ENCODE results near the gene SWT1. TPM values are rescaled to one million over a fixed set of nuclear protein-coding genes. Genes with fewer than 3 reads are reported as not detected.

The SWT1 gene
- total RNA-seq, 1 donor from 2014 or later: 3.1 TPM

DNA sequence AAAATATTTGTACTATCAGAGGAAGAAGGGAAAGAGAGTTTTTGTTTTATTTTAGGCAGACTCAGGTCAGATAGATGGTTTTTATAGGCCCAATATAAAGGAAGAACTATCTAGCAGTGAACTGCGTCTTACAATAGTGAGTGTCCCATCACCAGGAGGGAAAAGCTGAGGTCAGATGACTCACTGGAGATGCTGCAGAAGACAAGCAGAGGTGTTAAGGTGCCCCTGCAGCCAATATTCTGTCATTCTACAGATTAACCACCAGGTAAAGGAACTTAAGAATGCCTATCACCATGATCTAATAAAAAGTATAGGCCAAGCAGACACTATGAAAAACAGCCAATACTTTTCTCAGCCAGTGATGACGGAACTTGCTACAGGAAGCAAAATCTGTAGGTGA lies 130.5 kb downstream of the SWT1 start:
- DNase-seq (ENCODE audit: low read depth in 2 of 2): no peak

DNA sequence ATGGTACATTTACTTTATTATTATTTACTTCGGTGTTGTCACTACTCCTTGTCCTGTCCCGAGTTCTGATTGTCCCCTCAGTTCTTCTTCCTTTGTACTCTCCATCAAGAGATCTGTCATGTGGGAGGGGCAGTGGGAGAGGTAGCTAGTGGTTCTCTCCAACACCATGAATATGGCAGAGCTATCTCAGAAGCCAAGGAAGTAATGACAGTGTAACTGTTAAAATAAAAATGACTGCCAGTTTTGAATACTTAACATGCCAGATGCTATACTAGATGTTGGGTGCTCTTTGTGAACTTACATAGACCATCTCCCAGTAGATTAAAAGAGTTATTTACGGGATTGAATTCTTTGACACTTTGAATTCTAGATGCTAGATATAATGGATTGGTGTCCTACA lies 131.5 kb downstream of the SWT1 start:
- no peak for DNase-seq (ENCODE audit: low read depth in 2 of 2)

DNA sequence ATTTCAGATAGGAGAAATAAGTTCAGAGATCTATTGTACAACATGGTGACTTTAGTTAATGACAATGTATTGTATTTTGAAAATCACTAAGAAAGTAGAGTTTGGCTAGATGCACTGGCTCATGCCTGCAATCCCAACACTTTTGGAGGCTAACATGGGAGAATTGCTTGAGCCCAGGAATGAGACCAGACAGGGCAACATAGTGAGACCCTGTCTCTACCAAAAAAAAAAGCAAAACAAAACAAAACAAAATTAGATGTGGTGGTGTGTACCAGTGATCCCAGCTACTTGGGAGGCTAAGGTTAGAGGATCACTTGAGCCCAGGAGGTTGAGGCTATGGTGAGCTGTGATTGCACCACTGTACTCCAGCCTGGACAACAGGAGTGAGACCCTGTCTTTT lies 132.9 kb downstream of the SWT1 start:
- no peak for DNase-seq (ENCODE audit: low read depth in 2 of 2)

DNA sequence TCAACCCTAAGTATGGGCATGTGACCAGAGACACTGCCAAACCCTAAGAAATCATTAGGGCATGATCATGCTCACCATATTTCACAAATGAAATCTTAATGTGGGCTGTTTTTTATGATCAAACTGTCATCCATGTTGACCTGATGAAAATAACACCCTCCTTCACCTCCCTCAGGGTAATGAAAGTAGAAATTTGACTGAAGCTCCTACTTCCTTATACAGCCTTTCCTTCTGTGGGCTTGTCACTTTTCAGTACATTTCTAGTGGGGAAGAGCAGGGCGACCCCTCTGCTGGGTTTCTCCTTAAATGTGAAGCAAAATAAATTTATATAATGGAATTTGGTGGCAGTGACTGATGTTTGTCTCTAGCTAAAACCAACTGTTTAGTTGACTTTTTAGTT lies 134.2 kb downstream of the SWT1 start:
- DNase-seq (ENCODE audit: low read depth in 2 of 2): no peak

DNA sequence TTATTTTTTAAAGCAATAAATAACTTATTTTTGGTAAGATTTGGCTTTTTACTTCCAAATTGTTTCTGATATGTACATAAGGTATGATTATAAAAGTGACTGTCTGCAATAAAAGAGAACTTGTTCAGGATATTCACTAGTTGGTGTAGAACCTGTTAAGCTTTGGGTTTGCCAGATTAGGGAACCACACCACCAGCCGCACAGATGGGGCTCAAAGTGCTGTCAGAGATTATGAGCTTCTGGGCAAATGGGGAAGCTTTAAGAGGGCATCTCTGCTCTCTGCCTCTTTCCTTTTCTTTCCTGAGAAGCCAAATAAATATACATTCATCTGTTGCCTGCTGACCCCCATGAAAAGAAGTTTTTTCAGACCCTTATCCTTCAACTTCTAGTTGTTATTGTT lies 134.7 kb downstream of the SWT1 start:
- DNase-seq (ENCODE audit: low read depth in 2 of 2): no peak

DNA sequence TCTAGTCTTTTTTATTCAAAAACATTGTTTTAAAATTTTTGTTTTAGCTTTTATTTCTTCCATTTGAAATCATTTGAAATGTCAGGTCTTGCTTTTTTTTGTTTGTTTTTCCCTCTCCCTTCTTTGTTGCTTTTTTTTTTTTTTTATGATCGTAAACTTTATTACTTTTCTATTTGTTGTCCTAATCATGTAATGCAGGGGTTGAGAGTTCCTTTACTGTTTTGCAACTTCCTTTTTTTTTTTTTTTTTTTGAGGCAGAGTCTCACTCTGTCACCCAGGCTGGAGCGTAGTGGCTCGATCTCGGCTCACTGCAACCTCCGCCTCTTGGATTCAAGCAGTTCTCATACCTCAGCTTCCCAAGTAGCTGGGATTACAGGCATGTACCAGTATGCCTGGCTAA lies 135.3 kb downstream of the SWT1 start:
- no peak for DNase-seq (ENCODE audit: low read depth in 2 of 2)

DNA sequence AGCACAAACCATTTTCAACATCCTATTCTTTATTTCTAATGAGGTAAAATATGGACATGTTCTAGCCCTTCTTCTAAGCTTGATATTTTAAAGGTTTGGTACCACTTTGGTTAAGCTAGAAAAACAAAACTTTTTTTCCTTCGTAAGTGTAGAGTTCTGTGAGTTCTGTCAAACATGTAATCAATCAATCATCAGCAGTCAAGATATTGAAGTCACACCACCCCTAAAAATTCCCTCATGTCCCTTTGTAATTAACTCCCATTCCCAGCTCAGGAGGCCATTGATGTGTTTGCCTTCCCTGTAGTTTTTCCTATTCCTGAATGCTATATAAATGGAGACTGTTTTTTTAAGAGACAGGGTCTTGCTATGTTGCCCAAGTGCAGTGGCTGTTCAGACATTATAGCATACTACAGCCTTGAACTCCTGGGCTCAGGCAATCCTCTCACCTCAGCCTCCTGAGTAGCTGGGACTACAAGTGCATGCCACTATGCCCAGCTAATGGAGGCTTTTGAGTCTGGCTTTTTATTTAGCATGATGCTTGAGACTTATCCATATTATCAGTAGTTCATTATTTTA lies 137.1 kb downstream of the SWT1 start:
- no peak for DNase-seq (ENCODE audit: low read depth in 2 of 2)

DNA sequence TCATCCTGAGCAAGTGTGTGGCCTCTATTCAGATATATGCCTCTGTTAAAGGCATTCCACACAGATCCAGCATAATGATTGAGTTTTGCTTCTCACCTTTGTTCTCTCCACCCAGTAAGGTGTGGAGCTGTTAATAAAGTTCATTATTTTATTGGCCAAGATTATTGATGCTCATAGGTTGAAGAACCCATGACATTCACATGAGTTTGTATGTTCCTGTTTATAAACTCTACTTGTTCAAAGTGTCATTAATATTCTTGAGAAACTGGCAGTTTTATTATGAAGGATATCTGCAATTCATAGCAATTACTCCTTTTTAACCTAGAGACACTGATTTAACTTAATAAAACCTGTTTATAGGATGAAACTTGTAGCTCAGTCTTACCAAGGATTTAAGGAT lies 138.1 kb downstream of the SWT1 start:
- DNase-seq (ENCODE audit: low read depth in 2 of 2): no peak

DNA sequence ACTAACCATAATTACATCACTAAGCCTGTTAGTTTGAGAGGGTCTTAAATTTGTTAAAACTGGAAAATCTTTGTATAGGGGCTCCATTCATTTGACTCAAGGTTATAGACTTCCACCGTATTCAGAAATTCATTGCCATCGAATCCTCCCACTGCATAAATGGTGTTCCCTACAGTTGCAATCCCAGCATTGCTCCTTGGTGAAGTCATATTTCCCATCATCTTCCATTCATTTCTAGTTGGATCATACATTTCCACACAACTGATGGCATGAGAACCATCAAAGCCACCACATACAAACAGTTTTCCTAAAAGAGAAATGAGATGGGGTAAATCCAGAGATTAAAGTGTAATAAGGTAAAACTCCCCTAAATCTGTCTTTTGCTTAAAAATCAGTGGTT lies 141.0 kb downstream of the SWT1 start:
- DNase-seq (ENCODE audit: low read depth in 2 of 2): no peak

DNA sequence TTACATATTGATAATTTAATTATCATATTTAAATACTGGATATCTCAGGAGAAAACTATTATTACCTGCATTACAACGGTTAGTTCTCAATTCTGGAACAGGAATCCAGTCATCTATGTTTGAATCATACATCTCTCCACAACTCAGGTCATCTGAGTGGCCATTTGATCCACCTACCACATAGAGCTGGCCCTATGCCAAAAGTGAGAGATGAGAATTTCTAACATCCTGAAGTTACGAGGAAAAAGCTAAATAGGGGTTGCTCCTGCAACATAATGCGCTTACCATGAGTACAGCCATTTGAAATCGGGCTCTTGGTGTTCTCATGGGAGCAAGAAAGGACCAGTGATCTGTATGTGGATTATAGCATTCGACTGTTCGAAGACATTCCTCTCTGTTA lies 143.2 kb downstream of the SWT1 start:
- peak in 1 of 2 donors; percentile 39 for DNase-seq (ENCODE audit: low read depth in 2 of 2)

DNA sequence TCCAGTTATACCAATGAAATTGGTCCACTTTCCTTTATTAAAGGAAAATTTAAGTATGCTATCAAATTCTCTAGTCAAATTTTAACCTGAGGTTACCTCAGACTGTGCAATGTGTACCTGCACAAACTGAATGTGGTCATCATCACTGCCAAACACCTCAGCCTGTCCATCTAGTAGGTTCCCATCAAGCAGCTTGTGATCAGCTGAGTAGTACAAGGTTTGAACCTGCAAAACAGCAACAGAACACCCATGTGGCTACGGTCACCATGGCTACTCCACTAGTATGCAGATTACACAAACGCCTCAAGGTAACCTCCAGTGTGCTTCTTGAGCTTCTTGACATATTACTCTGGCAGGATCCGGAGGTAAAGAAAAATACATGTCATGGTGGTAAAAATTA lies 148.5 kb downstream of the SWT1 start:
- no peak for DNase-seq (ENCODE audit: low read depth in 2 of 2)

DNA sequence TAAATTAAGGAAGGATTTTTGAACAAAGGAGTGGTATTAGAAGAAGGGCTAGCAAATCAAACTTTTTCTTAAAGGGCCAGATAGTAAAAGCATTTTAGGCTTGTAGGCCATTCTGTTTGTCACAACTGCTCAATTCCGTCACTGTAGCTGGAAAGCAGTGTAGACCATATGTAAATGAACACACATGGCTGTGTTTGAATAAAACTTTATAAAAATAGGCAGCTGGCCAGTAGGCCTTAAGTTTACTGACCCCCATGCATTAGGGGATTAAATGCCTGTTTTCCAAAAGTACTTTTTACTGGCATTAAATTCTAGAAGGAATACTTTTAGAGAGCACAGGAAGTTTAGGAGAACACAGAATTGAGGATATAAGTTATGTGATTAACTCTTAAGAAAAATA lies 151.2 kb downstream of the SWT1 start:
- no peak for DNase-seq (ENCODE audit: low read depth in 2 of 2)

DNA sequence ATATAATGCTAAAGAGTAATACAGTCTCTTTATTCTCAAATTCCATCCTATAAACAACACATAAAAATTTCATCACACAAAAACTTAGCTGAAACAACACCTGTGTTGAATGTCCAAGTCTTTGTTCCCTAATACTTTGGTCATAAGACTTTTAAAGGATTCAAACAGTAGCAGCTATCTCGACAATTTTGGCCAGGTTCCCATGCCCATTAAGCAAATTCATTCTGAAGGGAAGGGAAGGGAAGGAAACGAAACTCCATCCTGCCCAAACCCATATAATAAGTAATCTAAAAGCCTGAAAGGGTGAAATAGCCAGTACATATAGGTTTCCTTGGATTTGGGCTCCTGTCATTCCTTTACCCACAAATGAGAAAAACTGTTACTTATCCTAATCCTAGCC lies 152.6 kb downstream of the SWT1 start:
- DNase-seq (ENCODE audit: low read depth in 2 of 2): peak in 1 of 2 donors; percentile 30

DNA sequence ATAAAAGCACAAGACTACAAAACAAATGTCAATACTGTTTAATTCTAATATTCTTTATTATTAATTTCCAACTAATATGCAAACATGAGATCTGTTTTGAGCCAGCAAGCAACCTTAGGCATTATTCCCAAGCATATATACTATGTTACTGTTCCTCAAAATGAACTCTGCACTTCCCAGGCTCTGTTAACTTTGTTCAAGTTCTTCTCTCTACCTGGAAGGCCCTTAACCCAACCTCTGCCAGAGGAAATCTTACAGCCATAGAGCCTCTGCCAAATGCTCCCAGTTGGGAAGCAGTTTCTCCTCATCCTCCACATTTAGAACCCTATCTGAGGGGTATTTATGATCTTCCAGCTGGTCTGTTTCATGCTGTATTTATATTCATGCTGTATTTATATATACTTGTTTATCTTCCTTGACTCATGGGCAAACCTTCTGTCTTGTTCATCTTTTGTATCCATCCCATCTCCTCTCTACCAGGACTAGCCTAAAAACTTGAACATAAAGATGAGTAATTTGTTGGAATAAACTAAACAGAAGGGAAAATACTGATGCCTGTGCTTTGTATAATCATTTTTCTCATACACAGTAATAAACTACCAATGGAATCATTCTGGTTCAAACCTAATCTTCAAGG lies 154.7 kb downstream of the SWT1 start:
- no peak for DNase-seq (ENCODE audit: low read depth in 2 of 2)

DNA sequence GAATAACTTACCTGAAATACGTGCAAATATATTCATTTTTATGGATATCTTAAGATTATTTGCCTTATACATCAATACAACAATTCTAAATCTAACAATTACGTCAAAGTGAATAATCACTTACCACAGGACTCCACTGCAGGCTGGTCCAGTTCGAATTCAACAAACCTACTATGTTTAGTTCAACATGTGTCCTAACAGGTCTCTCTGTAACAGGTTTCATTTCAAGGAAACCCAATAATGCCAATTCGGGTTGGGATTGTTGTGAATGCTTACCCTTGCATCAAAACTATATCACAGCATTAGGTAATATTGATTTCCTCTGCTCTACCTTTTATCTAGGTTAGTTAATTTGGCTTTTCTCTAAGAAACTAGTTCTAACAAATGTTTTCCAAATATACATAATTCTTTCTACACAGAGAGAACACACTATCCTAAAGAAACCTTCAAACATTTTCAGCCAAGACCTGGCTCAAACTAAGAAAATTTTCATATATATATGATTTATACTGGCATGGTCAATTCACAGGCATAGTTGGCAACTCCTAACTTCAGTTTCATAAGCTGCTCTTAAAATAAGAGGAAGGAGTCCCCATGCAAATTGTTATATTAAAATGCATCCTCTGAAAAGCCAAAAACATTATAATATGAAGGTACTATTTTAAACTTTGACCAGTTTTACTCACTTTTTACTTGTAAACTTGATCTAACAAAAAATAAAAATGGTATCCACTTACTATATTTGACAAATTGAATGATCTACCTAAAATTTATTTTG lies 155.6 kb downstream of the SWT1 start:
- DNase-seq (ENCODE audit: low read depth in 2 of 2): no peak

DNA sequence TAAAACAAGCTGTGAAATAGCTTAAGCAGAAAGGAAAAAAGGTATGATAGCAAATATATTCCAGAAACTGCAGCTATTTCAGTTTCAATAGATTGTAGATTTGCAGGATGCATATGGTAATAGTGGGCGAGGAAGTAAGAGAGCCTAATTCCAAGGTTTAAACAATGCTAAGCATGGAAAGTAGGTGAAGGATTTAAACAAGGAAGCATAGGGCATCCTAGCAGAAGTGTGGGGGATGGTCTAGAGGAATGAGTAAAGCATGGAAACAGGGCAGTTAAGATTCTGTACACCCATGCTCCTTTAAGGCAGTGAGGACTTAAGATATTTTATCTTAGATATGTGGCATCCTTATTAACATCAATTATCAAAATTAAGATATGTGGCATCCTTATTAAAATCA lies 157.4 kb downstream of the SWT1 start:
- peak in 1 of 2 donors; percentile 24 for DNase-seq (ENCODE audit: low read depth in 2 of 2)

DNA sequence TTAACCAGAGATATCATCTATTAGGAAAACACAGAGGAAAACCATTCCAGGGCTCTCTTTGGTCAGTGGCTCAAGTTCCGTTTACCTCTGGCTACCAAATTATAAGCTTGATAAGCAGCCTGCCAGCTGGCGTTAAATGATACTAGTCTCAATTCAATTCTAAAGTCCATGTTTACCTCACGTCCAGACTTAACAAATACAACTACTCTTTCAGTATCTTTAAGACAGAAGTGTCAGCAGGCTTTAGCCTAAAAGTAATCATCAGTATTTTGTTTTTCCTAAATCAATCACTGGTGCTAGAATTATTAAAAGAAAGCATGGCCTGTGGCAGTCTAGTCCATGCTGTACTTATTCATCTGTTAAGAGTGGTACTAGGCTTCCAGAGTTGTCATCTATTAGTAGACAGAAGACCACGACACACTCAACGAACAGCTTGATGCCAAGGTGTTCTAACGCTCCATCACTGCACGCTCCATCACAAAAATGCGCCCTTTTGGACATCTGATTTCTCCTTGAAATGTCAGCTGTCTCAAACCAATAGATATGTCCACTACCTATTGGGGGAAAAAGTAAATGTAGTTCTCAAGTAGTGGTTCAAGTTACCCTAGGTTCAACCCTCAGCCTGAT lies 158.6 kb downstream of the SWT1 start:
- DNase-seq (ENCODE audit: low read depth in 2 of 2): peak in 1 of 2 donors; percentile 17

DNA sequence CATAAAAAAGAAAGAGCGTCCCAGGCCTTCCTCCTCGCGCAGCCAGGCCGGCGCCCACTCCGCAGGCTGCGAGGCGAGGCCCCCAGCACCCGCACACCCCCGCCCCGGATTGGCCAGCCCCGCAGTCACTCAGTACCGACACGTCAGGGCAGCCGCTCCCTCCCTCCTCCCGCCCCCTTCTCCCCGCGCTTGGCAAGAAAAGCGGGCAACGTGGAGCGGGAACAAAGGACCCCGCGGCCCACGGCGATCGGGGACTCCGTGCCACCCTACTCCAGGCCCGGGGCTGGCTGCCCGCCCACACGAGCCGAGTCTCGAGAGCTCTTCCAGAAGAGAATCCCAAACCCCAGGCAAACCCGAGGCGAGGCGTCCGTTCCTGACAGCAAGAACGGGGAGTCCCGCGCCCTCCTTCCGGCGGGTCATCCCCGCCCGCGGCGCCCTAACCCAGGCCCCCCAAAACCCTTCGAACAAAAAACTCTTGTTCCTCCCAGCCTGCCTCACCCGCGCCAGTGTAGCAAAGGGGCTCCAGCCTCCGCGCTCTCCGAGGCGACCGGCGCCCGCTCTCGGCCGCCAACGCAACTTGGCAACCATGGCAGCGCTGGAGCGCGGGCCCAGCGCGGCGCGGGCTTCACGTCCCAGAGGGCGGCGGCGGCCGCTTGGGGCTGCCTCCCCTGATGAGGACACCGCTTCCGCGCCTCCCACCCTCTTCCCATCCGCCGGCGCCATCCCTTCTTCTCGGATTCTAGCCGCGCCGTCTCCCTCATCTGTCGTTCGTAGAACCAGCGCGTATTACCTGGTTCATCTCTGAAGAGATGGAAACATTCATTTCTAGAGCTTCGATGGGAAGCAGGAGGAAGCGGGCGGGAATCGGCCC lies 159.4 kb downstream of the SWT1 start:
- peak; percentile 73 to 94 for DNase-seq (ENCODE audit: low read depth in 2 of 2)

DNA sequence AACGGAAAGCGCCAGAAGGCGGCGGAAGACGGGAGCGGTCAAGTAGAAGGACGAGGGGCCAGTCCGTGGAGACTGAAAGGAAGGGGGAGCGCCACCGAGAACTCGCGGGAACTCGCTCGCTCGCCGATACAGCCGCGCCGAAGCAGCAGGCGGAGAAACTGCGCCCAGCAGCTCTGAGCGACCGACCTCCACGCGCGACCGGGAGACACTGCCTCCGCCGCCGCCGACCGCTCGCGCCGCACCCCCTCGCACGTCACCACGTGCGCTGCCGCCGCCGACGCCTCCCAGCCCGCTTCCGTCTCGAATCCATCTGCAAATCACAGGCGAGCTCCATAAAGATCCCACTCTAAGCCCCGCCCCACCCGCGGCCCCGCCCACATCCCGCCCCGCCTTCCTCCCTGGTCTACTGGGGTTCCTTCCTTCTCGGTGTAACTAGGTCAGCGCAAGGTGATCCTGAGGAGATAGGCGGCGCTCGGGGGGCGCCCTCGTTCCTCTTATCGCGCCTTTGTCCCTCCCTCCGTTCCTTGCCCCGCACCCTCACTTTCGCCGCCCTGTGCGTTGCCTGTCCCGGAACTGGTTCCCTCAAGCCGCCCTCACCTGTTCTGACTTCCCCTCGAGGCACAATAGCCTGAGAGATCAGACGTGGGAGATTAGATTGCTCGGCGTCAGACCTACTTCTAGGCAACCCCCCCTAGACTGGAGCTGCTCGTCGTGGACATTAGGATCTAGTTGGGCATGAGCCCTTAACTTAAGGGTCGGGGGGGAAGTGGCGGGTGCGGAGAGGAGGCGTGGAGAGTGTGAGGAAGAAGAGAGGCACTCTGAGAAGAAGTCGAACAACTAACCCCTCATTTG lies 160.3 kb downstream of the SWT1 start, which contains the start of gene IVNS1ABP:
IVNS1ABP (minus strand) TSS at position 210 of the 852 bp plus-strand sequence. CDS start 7,750 bp downstream, outside the sequence.
- DNase-seq (ENCODE audit: low read depth in 2 of 2): peak; percentile 83 to 95

DNA sequence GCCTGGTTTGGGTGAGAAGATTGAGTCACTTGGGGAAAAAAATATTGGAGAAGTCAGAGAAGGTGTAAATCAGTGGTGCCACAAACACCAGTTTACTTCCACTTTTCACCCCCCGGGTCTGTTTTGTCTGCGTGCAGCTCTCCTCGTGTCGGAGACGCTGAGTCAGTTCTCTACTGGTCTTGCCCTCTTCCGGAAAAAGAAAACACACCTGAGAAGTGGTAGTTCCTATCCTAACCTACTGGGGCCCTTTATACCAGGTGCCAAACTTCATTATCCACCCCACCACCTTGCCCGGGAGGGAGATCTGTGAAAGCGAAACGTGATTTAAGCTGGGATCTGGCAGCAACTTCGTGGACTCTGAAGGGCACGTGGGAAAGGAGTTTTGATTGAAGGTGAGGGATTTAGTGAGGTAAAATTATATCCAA lies 160.9 kb downstream of the SWT1 start:
- peak in 1 of 2 donors; percentile 30 for DNase-seq (ENCODE audit: low read depth in 2 of 2)
